ENCODE measurements around the gene S1PR4. TPM values are rescaled to one million over a fixed set of nuclear protein-coding genes. Genes with fewer than 3 reads are reported as not detected.
"Not testable (repeated sequence)": the region's sequence is repeated elsewhere in the genome, so short reads cannot be mapped to it uniquely, and the experiment has no call there.

The S1PR4 gene
- total RNA-seq, 3 donors from 2014 or later, result 0.38 to 2.5 (median 0.82) TPM

DNA sequence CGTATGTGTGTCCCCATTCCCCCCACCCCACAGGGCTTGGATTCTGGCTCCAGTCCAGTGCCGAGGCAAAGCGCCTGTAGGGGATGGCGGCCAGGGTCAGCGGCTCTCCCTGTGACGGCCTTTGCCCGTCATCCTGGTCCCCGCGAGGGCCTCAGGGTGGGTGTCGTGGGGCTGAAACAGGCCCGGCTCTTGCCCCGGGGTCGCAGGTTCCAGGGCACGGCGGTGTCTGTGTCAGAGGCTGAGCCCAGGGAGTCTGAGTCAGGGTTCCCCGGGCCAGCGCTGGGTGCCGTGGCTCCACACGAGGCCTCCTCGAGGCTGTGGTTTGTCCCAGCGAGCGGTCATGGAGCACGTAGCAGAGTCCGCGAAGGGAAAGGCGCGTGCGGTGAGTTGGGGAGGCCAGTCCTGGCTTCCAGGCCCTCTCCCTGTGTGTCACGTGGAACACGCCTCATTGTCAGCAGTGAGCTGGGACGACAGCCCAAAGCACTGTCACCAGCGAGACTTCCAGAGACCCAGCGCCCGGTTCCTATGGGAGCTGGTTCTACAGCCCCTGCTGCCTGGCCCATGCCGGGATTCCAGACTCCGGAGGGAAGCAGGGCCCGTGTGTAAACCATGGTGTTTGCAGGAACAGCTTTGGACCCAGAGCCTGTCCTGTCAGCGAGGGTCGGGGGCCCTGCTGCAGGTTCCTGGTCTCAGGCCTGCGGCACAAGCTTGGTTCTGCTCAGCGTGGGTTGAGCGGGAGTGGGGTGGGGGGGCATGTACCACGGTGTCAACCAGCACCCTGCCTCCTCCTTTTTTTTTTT, 20.5 kb downstream of the S1PR4 start:
- ATAC-seq (peak; percentile 5), DNase-seq (no peak)
- Histone ChIP-seq H3K4me1 (ENCODE audit: low read depth) (no peaks in the 10 kb centered on the region), H3K4me3 (no peak overlapping the region), H3K36me3 (ENCODE audit: low read depth) (no peaks in the 10 kb centered on the region), H3K9me3 (no peaks in the 10 kb centered on the region)
- TF ChIP-seq, protein P1, sequence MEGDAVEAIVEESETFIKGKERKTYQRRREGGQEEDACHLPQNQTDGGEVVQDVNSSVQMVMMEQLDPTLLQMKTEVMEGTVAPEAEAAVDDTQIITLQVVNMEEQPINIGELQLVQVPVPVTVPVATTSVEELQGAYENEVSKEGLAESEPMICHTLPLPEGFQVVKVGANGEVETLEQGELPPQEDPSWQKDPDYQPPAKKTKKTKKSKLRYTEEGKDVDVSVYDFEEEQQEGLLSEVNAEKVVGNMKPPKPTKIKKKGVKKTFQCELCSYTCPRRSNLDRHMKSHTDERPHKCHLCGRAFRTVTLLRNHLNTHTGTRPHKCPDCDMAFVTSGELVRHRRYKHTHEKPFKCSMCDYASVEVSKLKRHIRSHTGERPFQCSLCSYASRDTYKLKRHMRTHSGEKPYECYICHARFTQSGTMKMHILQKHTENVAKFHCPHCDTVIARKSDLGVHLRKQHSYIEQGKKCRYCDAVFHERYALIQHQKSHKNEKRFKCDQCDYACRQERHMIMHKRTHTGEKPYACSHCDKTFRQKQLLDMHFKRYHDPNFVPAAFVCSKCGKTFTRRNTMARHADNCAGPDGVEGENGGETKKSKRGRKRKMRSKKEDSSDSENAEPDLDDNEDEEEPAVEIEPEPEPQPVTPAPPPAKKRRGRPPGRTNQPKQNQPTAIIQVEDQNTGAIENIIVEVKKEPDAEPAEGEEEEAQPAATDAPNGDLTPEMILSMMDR (IDR thresholded peaks at IDR 0.05), result no peak
- intact Hi-C loops (cut with DNase I, micrococcal nuclease), result no loop called here

DNA sequence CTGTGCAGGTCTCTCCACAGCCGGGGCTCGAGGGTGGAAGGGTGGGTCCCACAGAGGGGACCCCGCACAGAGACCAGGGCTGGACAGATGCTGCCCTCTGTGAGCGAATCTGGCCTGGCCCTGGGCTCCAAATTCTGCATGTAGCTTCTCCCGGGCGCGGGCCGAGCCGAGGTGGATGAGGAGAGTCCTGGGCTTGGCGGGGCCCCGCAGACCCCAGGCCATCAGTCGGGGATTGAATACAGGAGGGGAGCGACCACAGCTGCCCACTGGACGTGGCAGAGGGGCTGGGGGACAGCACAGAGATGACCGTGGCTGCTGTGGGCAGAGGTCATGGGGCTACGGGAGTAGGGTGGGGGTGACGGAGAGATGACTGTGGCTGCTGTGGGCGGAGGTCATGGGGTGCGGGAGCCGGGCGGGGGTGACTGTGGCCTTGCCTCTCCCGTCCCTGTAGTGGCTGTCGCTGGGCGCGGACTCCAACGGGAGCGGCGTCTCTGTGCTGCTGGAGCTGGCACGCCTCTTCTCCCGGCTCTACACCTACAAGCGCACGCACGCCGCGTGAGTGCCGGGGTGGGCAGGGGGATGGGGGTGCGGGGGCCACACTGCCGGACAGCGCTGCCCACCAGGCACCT, 22.6 kb downstream of the S1PR4 start:
- no peak for DNase-seq
- H3K36me3 ChIP-seq (ENCODE audit: low read depth), result no peaks in the 10 kb centered on the region
- no peaks in the 10 kb centered on the region for H3K4me1 ChIP-seq (ENCODE audit: low read depth)
- ATAC-seq, result peak; percentile 10
- no peak overlapping the region for H3K4me3 ChIP-seq
- intact Hi-C loops (cut with DNase I, micrococcal nuclease), result no loop called here
- no peaks in the 10 kb centered on the region for H3K9me3 ChIP-seq
- TF ChIP-seq, protein P1 (IDR thresholded peaks at IDR 0.05), result no peak

DNA sequence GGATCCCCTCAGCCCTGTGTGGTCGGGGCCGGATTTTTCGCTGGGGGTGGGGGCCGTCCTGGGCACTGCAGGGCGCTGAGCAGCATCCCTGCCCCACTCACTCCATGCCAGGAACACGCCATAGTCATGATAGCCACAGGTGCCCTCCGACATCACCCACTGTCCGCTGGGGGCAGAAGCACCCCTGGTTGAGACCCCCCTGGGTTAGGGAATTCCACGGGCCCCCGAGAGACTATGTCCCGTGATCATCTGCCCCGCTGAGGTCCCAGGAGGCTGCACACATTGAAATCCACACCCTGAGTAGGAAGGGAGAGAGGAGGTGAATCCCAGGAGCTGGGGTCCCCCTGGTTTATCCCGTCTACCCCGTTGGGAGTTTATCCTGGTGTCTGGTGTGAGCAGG, 23.3 kb downstream of the S1PR4 start:
- Histone ChIP-seq H3K9me3 (no peaks in the 10 kb centered on the region), H3K4me1 (ENCODE audit: low read depth) (no peaks in the 10 kb centered on the region), H3K36me3 (ENCODE audit: low read depth) (no peaks in the 10 kb centered on the region), H3K4me3 (no peak overlapping the region)
- ATAC-seq, result no peak
- intact Hi-C loops (cut with DNase I, micrococcal nuclease), result no loop called here
- TF ChIP-seq, protein P1 (IDR thresholded peaks at IDR 0.05), result no peak
- no peak for DNase-seq

DNA sequence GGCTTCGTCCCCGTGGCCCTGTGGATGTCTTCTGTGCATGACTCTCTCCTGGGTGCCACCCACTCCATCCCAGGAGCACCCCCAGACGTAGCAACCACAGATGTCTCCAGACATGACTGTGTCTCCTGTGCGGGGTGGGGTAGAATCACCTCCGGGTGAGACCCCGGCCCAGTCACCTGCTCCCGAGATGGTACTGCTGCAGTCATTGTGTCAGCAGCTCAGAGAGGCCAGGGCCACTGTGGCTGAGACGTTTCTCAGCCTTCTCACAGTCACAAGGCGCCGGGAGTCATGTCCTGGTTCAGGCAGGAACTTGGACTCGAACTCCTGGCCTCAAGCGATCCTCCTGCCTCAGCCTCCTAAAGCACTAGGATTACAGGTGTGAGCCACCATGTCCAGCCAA, 23.8 kb downstream of the S1PR4 start:
- intact Hi-C loops (cut with DNase I, micrococcal nuclease), result no loop called here
- ATAC-seq (no peak), DNase-seq (no peak)
- TF ChIP-seq, protein P1 (IDR thresholded peaks at IDR 0.05), result no peak
- no peak overlapping the region for H3K4me3 ChIP-seq
- no peaks in the 10 kb centered on the region for H3K4me1 ChIP-seq (ENCODE audit: low read depth)
- no peaks in the 10 kb centered on the region for H3K9me3 ChIP-seq
- H3K36me3 ChIP-seq (ENCODE audit: low read depth), result no peaks in the 10 kb centered on the region

DNA sequence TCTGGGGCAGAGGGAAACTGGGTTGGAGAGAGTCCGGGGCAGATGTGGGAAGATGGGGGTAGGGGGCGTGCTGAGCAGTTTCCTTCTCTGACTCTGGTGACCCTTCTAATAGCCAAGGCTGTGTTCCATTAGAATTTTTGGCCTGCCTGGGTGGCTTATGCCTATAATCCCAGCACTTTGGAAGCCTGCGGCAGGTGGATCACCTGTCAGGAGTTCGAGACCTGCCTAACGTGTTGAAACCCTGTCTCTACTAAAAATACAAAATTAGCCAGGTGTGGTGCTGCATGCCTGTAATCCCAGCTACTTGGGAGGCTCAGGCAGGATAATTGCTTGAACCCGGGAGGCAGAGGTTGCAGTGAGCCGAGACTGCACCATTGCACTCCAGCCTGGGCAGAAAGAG, 24.3 kb downstream of the S1PR4 start:
- H3K9me3 ChIP-seq; ATAC-seq; H3K4me3 ChIP-seq; DNase-seq; H3K4me1 ChIP-seq (ENCODE audit: low read depth); intact Hi-C loops (cut with DNase I, micrococcal nuclease); H3K36me3 ChIP-seq (ENCODE audit: low read depth): not testable (repeated sequence)

All from mucosa of descending colon (tissue), 3 donors.